Adipose tissue (tissue), 3 donors: Measurements from ENCODE around the gene PTPN7. TPM values are rescaled to one million over a fixed set of nuclear protein-coding genes. Genes with fewer than 3 reads are reported as not detected.

ENCODE experiments used
- H3K27ac ChIP-seq: one replicate; pipeline ENCODE4 v1.5.1; 2013; ENCODE audit warnings: low read depth, low read length
- WGBS, 3 donors: extraction: QIAGEN DNeasy Blood & Tissue Kit; methylation state at CpG; one replicate each; pipeline ENCODE4 v1.1.7; 2013; 5-methylcytosine and 5-hydroxymethylcytosine counted together
- polyA plus RNA-seq, 3 donors: library from polyadenylated mRNA; stranded (reverse); fragments of 200-250 nt; gene quantifications; one replicate each; pipeline ENCODE4 v1.2.3, GENCODE V29; 2013
- donor health status: healthy with polysubstance abuse.
- donor health status: Bipolar disorder and iron deficiency.
- donor health status: healthy.

The PTPN7 gene
- polyA plus RNA-seq, 3 donors, result 0.47 to 2.9 (median 1.1) TPM

DNA sequence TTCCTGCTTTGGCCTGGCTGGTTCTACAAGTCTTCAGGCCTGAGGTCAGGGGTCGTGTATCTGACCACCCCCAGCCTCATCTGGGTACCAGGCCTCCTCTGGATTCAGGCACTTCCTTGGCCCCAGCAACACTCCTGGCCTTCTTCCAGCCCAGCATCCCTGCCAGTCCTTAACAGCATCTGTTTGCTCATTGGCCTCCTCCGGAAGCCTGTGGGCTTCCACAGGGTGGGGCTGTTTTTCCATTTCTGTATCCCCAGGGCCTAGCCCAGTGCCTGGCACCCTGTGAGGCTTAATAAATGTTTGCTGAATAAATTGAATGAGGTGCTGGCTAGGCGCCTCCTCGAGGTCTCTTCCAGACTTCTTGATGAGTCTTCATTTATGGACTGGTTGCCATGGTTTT lies 59.2 kb downstream of the PTPN7 start:
- WGBS, 3 donors, result 57 to 80% (median 61%) methylated on average over 4 of the region's 4 CpGs
- H3K27ac ChIP-seq, result no peak overlapping the region

Other genes with a start within 250 kb of the PTPN7 start
- gene LMOD1, start 214.1 kb downstream of the PTPN7 start, polyA plus RNA-seq, result 100 to 1,000 TPM in 1 of 3 donors, 10 to 100 TPM in 1, 1 to 10 TPM in 1; 3.3 to 102 (median 21.8) TPM
- 10 to 100 TPM; 19.2 to 44.6 (median 38.0) TPM for gene TIMM17A, start 205.1 kb downstream of the PTPN7 start, polyA plus RNA-seq
- 10 to 100 TPM; 22.3 to 49.8 (median 29.6) TPM for gene RNPEP, start 178.0 kb downstream of the PTPN7 start, polyA plus RNA-seq
- 100 to 1,000 TPM in 1 of 3 donors, 10 to 100 TPM in 1, 1 to 10 TPM in 1; 2.2 to 222 (median 16.5) TPM for gene ELF3, start 150.0 kb downstream of the PTPN7 start, polyA plus RNA-seq
- under 1 TPM in 2 of 3 donors, not detected in 1; 0.01 to 0.03 TPM for gene GPR37L1, start 37.7 kb downstream of the PTPN7 start, polyA plus RNA-seq
- gene ARL8A, start 15.9 kb downstream of the PTPN7 start, polyA plus RNA-seq, result 10 to 100 TPM; 14.3 to 36.4 (median 31.0) TPM
- gene LGR6, start 33.2 kb upstream of the PTPN7 start, polyA plus RNA-seq, result 1 to 10 TPM in 1 of 3 donors, under 1 TPM in 2; 0.05 to 1.0 (median 0.28) TPM
- gene UBE2T, start 181.3 kb upstream of the PTPN7 start, polyA plus RNA-seq, result 1 to 10 TPM in 2 of 3 donors, under 1 TPM in 1; 0.59 to 6.4 (median 1.8) TPM
- 1 to 10 TPM; 2.8 to 9.8 (median 8.1) TPM for gene PPP1R12B, start 188.1 kb upstream of the PTPN7 start, polyA plus RNA-seq